GM19193 (cell line): ENCODE measurements around the gene CROCC.
A peak's percentile ranks its signal among the peaks of the same experiment; 100 is the strongest.

Source experiments
- POLR2A ChIP-seq: IDR thresholded peaks from 4 replicates; pipeline ENCODE4 v1.6.1; 2011; ENCODE audit not compliant: insufficient read depth, insufficient read length; ENCODE audit errors: extremely low read depth

CROCC gene

DNA sequence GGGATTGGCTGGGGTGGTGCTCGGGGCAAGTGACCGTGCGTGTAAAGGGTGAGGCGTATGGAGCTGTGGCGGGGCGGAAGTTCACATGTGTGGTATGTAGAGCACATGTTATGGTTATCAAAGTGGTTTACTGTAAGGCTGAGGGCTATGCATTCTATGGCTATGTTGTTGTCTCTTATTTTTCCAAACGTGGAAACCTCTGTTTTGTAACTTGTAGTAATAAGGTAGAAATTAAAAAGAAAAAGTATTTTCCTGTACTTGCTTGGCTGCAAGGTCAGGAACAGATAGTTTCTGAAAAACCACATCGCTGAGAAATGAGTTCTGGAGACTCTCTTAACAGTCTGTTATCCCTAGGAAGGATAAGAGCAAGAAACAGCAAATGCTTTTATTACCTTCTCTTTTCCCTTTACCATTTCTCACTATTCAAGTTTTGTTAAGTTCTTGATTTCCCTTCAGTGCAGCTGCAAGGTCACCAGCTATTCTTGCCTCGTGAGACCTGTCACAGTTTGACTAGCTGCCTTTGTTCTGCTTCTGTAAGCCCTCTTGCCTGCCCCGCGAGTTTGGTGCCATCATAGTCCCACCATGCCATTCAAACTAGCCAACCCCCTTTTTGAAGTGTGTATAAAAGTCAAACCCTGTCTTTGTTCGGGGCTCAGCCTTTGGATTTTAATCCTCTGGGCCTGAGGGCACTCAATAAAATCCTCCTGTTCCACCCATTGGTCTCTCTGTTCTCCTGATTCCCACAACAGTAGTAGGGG, 16.4 kb upstream of the CROCC start:
- TF ChIP-seq POLR2A: peak; percentile 99

DNA sequence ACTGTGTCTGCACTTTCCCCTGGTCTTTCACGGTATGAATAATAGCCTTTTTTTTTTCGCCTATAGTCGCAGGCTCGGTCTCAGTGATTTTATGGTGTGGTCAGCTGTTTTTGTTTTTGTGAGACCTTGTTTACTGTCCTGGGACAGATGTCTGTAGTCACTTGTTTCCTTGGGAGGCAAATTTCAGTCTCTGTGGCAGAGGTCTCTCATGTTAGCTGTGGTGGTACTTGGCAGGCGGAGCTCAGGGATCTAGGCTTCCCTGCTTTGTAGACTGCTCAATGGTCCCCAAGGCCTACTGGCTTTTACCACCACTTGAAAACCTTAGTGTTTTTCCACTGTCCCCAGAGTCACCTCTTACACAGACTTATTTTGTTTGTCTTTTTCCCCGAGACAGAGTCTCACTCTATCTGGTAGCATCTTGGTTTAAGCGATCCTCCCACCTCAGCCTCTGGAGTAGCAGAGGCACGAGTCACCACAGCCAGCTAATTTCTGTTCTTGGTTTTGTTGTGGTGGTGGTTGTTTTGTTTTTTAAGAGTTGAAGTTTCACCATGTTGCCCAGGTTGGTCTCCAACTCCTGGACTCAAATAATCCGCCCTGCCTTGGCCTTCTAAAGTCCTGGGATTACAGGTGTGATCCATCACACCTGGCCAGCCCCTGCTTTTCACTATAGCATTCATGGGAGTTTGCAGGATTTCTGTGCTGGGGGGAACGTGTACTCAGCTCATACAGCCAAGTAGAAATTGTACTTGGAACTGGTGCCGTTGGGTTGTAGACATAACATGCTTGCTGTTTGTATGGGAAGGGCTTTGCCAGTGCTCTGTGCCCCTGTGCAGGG, 15.6 kb upstream of the CROCC start:
- no peak for TF ChIP-seq POLR2A

DNA sequence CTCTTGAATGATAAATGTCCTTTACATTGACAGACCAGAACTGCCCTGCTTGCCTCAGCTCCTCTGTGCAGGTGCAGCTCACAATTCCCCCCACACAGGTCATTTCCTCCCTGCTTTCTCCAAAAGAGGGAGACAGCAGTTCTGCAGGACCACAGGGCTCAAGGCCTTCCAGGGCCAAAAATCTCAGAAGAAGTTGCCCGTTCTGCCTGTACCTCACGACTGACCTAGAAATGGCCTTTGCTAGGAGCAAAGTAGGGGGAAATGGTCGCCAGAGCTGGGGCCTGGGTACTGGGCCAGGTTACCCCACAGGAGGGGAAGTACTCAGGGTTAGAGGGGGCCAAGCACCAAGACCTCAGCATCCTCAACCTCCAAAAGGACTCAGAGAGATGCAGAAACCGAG, 14.9 kb upstream of the CROCC start:
- no peak for TF ChIP-seq POLR2A

DNA sequence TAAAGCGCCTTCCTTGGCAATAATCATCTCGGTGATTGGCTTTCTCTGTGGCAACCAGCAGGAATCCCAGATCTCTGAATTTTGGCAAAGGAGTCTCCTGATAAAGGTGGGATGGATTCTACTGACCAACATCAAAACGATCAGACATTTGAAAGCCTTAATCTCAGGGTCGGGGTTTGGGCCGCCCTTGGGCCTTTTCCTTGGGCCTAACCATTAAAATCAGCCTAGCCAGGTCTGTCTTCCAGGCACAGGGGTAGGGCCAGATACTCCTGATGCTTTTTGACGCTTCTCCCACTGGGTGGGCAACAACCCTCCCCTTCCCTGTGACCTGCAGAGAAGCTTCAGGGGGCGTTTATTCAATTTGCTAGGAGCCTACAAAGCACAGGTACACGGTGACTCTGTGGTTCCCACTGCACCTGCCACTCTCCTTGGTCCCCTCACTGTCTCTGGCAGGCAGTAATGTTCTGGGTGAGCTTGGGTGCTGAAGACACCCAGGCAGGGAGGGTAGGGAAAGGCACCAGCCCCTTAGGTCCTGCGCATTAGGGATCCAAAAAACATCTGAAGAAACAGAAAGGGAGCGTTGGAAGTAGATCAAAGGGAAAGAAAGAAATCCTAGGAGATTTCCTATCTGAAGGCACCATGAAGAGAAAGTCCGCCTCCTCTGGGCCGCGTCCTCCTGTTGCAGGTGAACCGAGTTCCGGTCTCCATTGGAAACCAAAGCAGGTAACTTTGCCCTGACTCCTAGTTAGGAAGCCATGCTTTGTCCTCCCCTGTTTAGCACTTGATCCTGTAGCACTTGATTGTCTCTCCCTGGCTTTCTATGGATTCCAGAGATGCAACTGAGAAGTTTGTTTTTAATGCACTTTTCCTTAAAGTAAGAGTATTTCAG, 13.6 kb upstream of the CROCC start:
- no peak for TF ChIP-seq POLR2A

DNA sequence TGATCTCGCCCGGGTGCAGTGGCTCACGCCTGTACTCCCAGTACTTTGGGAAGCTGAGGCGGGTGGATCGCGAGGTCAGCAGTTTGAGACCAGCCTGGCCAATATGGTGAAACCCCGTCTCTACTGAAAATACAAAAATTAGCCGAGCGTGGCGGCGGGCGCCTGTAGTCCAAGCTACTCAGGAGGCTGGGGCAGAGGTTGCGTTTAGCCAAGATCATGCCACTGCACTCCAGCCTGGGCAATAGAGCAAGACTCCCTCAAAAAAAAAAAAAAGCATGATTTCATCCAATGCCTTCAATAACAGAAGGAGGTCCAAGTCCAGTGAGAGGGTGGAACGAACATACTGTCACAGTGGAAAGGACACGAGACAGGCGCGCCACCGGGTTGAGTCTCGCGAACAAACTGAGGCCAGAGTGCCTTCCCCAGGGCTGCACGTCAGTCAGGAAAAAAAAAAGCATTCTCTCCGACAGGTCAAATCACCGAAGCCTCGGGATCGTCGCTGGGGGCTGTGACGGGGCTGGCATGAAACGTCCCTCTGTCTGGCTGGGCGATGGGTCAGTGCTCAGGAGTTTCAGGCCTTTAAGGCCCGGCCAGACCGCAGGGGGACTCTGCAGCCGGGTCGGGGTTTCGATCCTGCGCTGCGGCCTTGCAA, 8.4 kb upstream of the CROCC start:
- no peak for TF ChIP-seq POLR2A

DNA sequence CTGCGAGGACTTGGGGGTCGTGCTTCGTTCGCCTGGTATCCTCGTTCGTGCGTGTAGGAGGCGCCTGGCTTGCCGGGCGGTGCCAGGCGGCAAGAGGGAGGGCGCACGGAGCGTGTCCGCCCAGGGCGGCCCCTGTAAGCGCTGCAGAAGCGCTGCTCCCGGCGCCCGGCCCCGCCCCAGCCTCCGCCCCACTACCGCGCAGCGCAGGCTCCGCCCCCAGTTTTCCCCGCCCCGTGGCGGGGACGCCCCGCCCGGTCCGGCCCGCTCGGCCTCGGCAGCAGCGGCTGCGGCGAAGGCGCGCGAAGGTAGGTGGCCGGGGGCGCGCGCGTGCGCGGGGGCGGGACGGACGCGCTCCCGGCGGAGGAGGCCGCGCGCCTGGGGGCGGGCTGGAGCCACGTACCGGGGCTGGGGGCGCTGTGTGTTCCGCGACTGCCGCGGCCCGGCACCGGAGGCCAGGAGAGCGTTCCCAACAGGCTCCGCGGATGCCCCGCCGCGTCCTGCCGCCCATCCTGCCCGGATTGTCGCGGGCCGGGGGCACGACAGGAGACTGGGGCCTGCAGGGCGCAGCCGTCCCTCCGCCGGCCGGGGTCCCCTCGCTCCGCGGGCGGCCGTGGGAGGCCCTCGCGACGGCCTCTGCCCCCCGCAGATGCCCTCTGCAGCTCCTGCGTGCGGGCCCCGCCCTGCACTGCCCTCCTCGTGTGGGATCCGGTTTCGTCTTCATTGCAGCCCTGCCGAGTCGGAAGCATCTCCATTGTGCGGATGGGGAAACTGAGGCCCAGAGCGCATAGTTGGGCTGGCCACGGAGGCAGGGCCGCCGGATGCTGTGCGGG, 7.7 kb upstream of the CROCC start:
- TF ChIP-seq POLR2A: no peak

DNA sequence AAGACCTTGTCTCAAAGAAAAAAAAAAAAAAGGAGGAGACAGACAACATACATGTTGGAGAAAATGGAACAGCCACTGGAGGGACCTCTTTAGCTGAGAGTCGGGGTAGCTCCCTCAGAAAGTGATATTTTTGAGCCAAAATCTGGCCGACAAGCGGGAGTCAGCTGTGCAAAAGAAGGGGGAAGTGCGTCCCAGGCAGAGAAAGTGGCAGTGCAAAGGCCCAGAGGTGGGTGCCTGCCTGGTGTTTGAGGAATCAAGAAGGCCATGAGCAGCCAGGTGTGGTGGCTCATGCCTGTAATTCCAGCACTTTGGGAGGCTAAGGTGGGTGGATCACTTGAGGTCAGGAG, 6.1 kb upstream of the CROCC start:
- TF ChIP-seq POLR2A: no peak

DNA sequence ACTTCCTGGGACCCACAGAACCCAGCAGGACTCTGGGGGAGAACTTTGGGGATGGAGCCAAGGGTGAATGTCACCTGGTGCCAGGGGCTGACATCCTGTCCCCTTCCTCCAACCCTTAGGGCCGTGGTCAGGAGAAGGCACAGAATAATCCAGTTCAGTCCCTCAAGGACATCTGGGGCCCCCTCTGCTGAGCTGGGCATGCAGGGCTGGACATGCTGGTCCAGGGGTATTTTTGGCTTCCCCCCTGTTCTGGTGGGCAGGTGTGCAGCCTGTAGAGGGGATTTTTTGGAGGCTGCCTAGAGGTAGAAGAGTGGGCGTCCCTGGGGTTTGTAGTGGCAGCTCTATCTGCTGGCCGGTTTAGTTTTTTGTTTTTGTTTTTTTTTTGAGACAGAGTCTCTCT, 3.4 kb upstream of the CROCC start:
- no peak for TF ChIP-seq POLR2A

DNA sequence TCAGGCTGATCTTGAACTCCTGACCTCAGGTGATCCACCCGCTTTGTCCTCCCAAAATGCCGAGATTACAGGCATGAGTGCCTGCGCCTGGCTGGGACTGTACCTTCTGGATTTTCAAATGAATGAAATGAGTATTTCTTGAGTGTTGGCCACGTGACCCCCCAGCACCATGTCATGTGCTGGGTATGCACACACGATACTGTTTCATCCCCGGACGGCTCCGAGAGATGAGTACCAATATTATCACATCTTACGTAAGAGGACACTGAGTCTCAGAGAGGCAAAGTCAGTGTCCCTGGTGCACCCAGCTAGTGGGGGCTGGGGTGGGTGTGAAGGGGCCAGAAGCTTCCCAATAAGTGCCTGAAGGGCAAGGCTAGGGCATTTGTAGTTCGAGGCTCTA, 780 bp upstream of the CROCC start:
- no peak for TF ChIP-seq POLR2A

DNA sequence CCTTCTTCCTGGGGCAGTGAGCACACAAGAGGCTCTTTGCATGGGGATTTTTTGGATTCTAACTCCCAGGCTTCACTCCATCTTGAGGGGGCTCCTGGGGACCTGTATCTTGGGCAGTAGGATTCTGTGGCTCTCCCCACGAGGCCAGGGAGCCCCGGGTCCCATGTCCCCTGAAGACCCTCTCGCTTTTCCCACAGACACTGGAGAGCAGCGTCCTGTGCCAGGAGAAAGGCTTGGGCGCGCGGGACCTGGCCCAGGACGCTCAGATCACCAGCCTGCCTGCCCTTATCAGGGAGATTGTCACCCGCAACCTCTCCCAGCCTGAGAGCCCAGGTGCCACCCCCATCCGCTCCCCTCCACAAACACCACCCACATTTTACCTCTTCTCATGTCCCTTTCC, 735 bp downstream of the CROCC start:
- TF ChIP-seq POLR2A: no peak

DNA sequence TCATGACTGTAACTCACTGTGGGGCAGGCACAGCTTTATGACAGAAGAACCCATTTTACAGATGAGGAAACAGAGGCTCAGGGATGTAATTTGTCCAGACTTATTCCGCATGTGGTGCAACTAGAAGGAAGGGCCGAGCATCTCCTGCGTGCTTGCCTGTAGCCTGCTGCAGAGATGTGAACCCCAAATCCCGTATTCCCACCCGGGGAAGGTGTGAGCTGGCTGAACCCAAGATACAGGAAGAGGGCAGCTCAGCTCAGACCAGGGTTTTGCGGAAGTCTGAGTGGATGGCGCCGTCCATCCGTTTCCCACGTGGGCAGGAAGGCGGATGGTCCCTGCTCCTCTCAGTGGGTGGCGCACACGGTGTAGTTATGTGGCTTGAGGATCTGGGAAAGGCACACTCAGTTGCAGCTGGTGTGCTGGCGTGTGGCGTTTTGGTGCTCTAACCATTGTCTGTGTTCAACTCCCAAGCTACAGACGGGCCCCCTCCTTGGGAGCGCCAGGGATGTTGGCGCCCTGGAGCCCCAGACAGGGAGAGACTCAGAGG, 1.2 kb downstream of the CROCC start:
- TF ChIP-seq POLR2A: no peak

DNA sequence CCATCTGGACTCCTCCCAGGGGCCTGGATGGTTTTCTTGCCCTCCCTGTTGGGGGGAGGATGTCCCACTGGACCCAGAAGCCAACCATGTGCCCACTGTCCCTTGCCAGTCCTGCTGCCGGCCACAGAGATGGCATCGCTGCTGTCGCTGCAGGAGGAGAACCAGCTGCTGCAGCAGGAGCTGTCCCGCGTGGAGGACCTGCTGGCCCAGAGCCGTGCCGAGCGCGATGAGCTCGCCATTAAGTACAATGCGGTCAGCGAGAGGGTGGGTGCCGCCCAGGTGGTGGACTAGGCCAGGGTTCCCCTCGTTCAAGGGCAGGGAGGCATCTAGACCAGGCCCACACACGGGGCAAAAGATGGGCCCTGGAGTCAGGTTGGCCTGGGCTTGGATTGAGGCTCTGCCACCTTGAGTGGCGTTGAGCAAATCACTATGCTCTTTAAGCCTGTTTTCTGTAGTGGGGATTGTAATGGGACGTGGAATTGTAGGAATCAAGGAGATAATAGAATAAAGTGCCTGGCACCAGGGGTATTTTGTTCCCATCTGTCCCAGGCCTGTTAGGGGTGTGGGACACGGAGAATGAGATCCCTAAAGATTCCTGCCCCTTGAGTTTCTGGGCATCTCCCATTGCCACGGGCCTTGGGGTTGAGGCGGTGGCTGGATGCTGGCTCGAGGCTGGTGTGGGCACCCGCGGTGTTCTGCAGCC, 2.6 kb downstream of the CROCC start:
- TF ChIP-seq POLR2A: no peak

DNA sequence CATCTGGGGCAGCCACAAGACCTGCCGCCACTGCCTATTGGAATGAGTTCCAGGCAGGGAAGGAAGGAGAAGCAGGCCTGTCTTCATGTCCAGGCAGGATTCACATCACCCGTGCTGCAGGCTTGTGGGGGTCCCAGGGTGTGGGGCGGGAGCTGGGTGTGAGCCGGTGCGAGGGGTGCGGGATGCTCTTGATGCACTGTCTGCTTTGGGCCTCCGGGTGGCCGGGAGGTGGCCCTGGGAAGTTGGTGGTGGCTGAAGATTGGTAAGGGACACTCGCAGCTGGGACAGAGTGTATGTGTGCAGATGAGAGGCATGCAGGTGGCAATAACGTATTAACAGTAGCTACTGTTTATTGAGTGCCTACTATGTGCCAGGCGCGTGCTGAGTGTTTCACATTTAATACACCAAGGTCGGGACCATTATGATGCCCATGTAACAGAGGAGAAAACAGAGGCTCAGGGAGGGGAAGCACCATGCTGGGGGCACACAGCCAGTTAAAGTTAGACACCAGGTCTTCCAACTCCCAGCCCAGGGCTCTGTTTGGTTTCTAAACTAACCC, 3.3 kb downstream of the CROCC start:
- no peak for TF ChIP-seq POLR2A
